ENCODE data around the gene AMDHD1.

AMDHD1 gene

GRCh38 chr12:95922231-95922630, 20.9 kb upstream of the AMDHD1 start:
- no peak for TF ChIP-seq CTCF (IDR thresholded peaks at IDR 0.05; ENCODE audit: low read depth, low read length)
- DNase-seq (ENCODE audit: extremely low read depth, low read depth): no peak

GRCh38 chr12:95940514-95940913, 2.6 kb upstream of the AMDHD1 start:
- no peak for TF ChIP-seq CTCF (IDR thresholded peaks at IDR 0.05; ENCODE audit: low read depth, low read length)
- no peak for DNase-seq (ENCODE audit: extremely low read depth, low read depth)

GRCh38 chr12:95942101-95942523, 1.0 kb upstream of the AMDHD1 start:
- TF ChIP-seq CTCF (IDR thresholded peaks at IDR 0.05; ENCODE audit: low read depth, low read length): no peak
- DNase-seq (ENCODE audit: extremely low read depth, low read depth): no peak

GRCh38 chr12:95942524-95943329, 404 bp upstream of the AMDHD1 start, which contains the start of gene CCDC38:
CCDC38 (minus strand) TSS chr12:95942614; CDS start chr12:95936509, 6,105 bp downstream.
- TF ChIP-seq CTCF (IDR thresholded peaks at IDR 0.05; ENCODE audit: low read depth, low read length): no peak

GRCh38 chr12:95944108-95944704, 1.1 kb downstream of the AMDHD1 start:
- DNase-seq (ENCODE audit: extremely low read depth, low read depth): no peak
- TF ChIP-seq CTCF (IDR thresholded peaks at IDR 0.05; ENCODE audit: low read depth, low read length): no peak

More at GRCh38 chr12:95942524-95943329, 404 bp upstream of the AMDHD1 start, which contains the start of gene CCDC38:
- no peak for DNase-seq (ENCODE audit: extremely low read depth, low read depth)

GRCh38 chr12:95949477-95950206, 6.5 kb downstream of the AMDHD1 start:
- no peak for DNase-seq (ENCODE audit: extremely low read depth, low read depth)
- no peak for TF ChIP-seq CTCF (IDR thresholded peaks at IDR 0.05; ENCODE audit: low read depth, low read length)
